ENCODE data around the gene BIRC5.

- no peak for TF ChIP-seq POLR2A (IDR thresholded peaks at IDR 0.05)
- TF ChIP-seq CTCF (IDR thresholded peaks at IDR 0.05): no peak
- no peak for TF ChIP-seq POLR2AphosphoS5 (IDR thresholded peaks at IDR 0.05)
Observed at GRCh38 chr17:78266771-78267170, 52.7 kb downstream of the BIRC5 start.
